NCI-H748 (cell line): ENCODE measurements around the gene TMEM256.

Source experiments
- DNase-seq: peaks from one replicate; lab custom pipeline; 2025; ENCODE audit not compliant: unreplicated experiment; lab: John Stamatoyannopoulos, UW

The TMEM256 gene

DNA sequence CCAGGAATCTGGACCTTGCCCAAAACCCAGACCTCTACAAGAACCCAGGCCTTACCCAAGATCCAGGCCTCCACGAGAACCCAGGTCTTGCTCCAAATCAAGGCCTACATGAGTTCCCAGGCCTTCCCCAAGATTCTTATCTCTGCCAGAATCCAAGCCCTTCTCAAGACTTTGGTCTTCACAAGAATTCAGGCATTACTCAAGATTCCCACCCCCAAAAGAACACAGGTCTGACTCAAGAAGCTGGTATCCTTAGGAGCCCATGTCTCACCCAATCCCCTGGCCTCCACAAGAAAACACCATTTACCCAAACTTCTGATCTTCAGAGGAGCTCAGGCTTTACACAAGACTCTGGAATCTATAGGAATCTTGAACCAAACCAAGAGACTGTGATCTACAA lies 27.3 kb upstream of the TMEM256 start:
- no peak for DNase-seq

DNA sequence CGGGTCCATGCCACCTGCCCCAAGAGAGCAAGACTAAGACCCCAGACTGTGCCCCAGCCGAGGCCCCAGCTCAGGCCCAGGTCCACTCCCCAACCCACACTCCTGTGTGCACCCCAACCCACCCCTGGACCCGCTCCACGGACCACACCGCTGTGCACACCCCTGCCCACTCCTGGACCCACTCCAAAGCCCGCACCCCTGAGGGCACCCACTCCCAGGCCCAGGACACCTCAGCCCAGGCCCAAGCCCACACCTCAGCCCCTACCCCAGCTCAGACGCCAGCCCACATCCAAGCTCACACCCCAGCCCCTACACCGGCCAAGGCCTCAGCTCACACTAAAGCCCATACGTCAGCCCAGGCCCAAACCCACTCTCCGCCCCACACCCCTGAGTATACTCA lies 25.8 kb upstream of the TMEM256 start:
- DNase-seq, result no peak

DNA sequence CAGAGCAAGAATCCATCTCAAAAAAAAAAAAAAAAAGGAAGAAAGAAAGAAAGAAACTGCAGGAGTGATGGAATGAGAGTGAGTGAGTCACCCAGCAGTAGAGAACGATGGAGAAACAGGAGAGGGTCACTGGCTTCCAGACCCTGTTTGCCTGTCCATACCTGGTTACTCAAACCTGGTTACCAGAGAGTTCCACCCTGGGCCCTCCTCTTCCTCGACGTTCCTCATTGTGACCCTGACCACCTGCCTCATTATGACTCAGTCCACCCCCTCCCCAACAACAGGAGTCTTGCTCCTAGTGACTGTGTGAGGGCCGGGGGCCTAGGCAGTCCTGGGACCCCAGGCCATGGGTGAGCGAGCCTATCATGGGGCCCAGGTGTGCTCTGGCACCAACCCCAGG lies 24.7 kb upstream of the TMEM256 start, which contains the start of gene SPEM3:
Gene SPEM3, plus strand, starts transcription at position 301 of the 400 bp plus-strand sequence. Its CDS starts 46 bp downstream, at position 347.
- DNase-seq, result no peak

DNA sequence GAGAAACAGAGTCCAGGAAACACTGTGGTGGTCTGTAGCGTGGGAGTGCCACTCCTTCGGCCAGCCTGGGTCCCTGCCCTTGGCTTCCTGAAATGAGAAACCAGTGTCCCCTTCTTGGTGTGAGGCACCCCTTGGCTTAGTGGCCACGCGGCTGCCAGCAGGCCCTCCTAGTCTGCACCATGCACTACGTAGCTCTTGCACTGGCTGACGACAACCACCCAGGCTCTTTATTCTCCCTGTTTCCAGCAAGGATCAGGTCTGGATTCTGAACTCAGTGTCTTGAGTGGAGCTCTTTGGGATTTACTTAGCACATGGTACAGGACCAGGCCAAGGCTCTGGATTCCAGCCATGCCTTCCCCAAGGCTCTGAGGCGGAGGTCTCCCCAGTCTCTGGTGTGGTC lies 23.7 kb upstream of the TMEM256 start:
- DNase-seq, result no peak

DNA sequence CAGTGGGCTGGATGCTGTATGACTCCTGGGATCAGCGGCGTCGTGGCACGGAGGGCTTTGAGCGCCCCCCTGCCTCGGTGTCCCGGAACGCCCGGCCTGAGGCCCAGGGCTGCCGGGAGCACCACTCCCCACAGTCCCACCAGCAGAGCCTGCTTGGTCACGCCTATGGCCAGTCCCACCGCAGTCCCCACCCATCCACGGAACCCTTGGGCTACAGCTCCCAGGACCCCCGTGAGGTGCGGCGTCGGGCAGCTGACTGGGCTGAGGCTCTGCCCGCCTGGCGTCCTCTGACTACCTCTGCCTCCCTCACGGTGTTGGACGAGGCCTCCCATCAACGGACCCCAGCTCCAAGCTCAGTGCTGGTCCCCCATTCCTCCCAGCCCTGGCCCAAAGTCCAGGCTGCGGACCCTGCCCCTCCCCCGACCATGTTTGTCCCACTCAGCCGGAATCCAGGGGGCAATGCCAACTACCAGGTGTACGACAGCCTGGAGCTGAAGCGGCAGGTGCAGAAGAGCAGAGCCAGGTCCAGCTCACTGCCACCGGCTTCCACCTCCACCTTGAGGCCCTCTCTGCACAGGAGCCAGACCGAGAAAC lies 23.1 kb upstream of the TMEM256 start:
- DNase-seq, result no peak

DNA sequence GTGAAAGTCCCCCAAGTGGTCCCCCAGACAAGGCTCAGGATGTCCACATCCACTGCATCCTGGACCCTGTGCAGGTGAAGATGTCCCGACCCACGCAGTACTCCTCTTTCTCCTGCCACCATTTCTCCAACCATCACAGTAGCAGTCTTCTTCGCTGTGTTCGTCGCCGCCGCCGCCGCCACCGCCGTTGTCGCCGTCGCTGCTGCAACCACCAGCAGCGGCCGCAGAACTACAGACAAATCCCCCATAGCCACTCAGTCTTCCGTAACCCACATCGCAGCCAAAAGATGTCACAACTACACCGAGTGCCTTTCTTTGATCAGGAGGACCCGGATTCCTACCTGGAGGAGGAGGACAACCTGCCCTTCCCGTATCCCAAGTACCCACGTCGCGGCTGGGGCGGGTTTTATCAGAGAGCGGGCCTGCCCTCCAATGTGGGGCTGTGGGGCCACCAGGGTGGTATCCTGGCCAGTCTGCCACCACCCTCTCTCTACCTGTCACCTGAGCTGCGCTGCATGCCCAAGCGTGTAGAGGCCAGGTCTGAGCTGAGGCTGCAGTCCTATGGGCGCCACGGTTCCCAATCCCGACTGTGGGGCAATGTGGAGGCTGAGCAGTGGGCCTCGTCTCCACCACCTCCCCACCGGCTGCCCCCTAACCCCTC lies 22.4 kb upstream of the TMEM256 start:
- DNase-seq, result no peak

DNA sequence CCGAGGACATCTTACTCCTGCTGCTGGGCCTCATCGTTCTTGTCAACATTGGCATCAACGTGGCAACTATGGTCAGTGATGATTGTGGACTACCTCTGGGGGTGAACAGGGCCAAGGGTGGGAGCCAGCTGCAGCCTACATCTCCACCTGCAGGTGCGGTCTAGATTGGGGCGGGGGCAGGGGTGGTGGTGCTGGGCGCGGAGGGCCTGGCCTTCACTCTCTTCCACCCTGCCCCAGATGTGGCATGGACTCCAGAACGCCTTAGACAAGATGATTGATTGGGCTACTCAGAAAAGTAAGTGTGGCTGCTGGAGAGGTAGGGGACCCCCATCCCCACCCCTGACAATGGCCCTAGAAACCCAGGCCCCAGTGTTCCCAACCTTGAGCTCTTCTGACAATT lies 21.9 kb upstream of the TMEM256 start:
- no peak for DNase-seq

DNA sequence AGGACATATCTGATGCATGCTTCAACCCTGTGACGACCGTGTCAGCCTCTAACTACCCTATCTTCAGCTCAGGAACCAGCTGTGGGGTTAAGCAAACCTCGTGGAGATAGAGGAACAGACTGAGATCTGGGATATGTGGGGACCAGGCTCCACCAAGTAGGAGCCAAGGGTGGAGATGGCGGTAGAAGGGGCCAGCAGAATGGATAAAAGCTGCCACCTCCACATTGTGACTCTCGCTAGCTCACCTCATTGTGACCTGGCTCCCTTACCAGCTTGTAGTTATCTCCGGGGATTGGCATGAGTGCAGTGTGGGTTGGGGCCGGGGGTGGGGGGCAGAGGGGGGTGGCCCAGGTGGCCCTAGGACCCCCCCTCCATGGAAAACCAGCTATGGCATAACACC lies 21.4 kb upstream of the TMEM256 start, which contains the start of gene SPEM2:
Gene SPEM2, plus strand, starts transcription at position 301 of the 400 bp plus-strand sequence. Its CDS starts 73 bp downstream, at position 374.
- DNase-seq, result no peak

DNA sequence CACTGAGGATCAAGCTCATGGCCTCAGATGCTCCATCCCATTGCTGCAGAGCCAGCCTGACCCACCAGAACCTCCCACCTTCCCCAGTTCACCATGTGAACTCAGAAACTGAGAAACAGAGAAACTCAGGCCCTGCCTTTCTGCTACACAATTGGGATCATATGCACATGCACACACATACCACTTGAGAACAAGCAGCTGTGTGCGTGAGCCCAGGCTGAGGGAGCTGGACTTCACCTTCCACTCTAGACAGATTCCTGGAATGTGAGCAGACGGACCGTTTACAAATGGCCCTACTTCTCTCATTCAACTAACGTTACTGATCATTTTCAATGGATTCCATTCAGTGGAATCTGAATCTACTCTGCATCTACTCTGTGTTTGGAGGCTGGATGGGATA lies 19.8 kb upstream of the TMEM256 start:
- DNase-seq, result no peak

DNA sequence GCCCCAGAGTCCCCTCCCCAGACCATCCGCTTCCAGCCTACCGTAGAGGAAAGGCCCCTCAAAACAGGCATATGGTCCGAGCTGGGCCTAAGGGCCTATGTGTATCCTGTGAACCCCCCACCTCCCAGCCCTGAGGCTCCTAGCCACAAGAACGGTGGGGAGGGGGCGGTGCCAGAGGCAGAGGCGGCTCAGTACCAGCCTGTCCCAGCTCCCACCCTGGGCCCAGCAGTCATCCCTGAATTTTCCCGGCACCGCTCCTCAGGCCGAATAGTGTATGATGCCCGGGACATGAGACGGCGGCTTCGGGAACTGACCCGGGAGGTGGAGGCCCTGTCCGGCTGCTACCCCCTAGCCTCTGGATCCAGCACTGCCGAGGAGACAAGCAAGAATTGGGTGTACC lies 17.3 kb upstream of the TMEM256 start:
- DNase-seq, result no peak

DNA sequence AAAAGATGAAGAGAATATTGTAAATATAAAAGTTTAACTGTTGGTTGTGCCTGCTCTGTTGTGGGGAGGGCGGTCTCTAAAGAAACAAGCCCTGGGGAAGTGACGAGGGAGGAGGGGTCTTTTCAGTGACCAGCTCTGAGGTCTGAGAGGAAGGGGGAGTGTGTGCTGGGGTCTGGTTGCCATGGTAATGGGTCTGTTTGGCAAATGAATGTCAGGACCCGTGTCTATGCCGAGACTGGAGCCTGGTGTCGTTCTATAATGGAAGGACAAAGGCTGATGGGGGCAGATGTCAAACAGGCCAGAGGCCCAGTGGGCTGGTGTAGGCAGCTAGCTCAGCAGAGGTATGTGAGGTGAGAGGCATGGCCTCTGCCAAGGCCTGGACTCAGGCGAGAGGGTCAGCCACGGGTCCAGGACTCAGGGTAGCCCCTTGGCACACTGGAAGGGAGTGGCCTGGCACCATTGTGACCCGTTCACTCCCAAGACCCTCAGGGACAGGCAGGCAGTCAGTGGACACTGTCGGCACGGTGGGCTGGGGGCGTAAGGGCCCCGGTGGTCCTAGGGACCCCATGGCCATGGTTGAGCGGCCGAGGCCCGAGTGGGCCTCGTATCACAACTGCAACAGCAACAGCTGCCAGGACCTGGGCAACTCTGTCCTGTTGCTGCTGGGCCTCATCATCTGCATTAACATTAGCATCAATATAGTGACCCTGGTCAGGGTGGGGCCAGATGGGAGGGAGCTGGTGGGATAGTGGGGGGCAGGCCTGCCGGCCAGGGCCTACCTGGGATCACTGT lies 16.1 kb upstream of the TMEM256 start, which contains the start of gene SPEM1:
Gene SPEM1, plus strand, starts transcription at position 506 of the 792 bp plus-strand sequence. Its CDS starts 61 bp downstream, at position 567.
- no peak for DNase-seq

DNA sequence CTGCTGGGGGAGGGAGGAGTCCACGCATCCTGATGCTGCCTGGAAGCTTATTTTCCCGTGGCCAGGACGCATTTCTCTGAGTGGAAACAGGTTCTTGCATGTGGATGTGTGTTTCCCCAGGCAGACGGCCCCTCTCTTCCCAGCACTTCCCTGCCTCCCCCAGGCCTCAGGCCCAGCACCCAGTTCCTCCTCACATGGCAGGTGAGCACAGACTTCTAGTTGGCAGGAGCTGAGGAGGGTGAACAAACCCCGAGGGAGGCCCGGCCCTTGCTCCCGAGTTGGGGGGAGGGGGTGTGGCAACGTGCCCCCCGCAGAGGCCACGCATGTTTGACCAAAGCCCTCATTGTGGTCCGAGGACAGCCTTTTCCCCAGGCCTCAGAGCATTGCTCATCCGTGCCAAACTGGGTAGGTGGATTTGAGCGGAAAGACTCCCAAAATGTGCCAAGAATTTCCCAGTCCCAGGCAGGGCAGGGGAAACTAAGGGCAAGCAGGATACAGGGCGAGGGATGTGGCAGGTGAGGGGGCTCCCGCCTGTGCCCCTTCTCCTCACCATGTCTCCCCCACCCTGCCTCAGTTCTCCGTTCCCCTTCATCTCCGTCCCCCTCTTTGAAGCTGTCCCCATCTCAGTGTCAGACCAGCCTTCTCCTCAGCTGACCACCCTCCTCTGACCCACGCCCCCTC lies 14.7 kb upstream of the TMEM256 start:
- no peak for DNase-seq

DNA sequence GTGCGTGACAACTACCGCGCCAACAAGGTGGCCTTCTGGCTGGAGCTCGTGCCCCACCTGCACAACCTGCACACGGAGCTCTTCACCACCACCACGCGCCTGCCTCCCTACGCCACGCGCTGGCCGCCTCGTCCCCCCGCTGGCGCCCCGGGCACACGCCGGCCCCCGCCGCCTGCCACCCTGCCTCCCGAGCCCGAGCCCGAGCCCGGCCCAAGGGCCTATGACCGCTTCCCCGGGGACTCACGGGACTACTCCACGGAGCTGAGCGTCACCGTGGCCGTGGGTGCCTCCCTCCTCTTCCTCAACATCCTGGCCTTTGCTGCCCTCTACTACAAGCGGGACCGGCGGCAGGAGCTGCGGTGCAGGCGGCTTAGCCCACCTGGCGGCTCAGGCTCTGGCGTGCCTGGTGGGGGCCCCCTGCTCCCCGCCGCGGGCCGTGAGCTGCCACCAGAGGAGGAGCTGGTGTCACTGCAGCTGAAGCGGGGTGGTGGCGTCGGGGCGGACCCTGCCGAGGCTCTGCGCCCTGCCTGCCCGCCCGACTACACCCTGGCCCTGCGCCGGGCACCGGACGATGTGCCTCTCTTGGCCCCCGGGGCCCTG lies 13.3 kb upstream of the TMEM256 start:
- DNase-seq, result no peak

DNA sequence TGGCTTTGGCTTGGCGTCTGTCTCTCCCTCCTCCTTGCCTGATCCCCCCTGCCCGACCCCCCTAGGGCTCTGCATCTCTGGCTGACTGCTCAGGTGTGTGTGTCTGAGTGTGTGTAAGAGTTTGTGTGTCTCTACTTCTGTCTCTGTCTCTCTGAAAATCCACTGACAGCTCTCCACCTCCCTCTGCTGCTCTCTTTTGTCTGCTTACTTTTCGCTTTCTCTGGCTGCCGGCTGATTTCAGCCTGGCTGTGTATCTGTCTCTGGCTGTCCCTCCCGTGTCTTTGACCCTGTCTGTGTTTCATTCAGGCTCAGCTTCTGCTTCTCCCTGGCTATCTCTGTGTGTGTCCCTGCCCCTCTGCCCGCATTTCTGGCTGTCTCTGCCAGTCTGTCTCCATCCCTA lies 12.4 kb upstream of the TMEM256 start:
- DNase-seq, result no peak

DNA sequence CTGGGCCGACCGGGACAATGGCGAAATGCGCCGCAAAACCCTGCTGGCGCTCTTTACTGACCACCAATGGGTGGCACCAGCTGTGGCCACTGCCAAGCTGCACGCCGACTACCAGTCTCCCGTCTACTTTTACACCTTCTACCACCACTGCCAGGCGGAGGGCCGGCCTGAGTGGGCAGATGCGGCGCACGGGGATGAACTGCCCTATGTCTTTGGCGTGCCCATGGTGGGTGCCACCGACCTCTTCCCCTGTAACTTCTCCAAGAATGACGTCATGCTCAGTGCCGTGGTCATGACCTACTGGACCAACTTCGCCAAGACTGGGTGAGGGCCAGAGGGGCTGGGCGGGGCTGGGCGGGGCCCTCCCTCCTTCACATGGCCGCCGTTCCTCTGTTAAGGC lies 11.9 kb upstream of the TMEM256 start:
- DNase-seq, result no peak

DNA sequence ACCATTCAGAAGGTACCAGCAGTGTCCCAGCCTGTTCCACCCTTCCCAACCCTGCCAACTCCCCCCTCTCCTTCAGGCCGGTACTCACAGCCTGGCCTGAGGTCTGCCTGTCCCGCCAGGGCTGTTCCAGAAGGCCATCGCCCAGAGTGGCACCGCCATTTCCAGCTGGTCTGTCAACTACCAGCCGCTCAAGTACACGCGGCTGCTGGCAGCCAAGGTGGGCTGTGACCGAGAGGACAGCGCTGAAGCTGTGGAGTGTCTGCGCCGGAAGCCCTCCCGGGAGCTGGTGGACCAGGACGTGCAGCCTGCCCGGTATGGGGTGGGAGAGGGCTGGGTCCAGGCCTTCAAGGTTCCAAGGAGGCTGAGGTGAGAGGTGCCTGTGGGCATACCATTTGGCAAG lies 10.9 kb upstream of the TMEM256 start:
- no peak for DNase-seq

DNA sequence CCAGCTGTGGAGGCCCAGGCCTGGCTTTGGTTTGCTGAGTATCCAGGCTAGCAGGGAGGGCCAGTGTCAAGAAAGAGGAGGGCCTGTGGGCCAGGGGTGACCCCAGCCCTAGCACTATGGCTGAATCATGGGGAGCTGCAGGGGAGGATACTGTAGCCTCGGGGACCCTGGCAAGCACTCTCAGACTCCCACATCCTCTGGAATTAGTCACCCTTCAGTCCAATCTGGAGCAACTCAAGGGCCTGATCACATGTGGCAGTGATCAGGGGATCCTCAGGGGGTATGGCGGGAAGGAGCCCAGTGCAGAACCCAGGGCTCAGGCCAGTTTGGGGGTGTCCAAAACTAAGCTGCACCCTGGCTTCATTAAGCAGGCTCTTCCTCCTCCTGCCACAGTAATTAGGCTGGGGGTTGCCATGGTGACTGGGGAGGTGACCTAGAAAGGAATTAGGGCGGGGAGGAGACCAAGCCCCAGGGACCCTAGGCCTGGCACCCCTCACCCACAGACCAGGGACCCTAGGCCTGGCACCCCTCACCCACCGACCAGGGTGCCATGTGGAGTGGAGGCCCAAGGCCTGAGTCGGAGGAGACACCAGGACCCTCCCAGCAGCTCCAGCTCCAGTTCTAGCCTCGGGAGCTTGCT lies 9.6 kb upstream of the TMEM256 start:
- no peak for DNase-seq

DNA sequence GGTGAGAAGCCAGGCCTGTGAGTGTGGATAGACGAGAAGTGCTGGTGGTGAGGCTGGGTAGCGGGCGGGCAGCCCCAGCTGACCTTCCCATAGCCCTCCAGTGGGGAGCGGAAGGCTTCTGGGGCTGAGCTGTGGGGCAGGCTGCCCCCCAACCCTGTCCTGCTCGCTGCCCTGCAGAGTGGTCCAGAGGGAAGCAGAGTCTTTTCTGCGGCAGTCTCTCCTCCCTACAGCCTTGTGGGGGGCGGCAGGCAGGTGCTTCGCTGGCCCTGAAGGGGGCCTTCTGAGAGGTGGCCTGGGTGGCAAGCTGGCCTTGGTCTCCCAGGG lies 7.5 kb upstream of the TMEM256 start:
- no peak for DNase-seq

DNA sequence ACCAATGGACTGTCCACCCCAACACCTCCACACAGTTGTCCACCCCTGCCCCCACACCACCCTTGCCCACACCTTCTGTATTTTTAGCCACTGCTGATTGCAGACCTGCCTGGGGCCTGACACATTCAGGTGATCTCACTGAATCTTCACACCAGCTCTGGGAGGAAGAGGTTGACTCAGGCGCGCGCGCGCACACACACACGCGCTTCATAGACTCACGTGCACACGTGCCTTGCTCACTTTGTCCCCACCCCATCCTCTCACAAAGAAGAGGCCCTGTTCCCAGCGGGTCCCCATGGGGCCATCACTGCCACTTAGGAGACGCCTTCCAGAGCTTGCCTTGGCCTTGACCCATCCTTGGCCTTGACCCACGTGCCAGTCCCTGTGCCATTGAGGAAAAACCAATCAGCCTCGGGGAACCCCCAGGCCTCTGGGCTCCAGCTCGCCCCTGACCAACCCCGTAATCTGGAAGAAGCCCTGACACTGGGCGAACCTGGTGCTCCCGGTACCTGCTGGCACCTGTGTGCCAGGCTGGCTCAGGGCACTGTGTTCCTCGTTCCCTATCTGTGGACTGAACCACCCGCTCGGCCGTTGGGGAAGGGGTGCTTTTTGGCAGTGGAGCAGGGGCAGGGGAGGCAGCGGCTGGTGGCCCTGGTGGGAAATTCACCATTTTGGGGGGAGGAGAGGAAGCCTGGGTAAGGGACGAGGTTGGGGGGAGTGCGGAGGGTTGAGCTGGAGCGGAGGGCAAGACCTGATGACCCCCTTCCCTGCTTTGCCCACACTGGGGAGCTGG lies 6.9 kb upstream of the TMEM256 start:
- DNase-seq, result no peak

DNA sequence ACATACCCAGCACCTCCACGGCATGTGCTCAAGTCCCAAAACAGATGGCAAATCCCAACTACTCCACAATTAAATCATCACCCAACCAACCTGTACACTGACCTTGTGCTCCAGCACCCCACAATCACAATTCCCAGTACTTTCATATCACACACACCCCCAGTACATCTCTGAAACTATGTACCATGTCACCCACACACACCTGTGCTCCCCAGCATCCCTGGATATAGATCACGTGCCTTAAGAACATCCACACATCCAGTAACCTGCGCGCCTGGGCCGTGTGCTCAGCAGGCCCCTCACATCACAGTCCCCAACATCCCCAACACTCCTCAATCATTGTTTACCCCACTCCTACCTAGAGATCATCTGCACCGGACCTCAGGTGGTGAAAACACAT lies 5.8 kb upstream of the TMEM256 start:
- no peak for DNase-seq
